NCI-H524 treated with DMSO at 0.1 percent for 48 hours (cell line): Measurements from ENCODE around the gene SLC9A2.

Source experiments
- DNase-seq: peaks from one replicate; lab custom pipeline; 2025; lab: John Stamatoyannopoulos, UW

Gene SLC9A2

GRCh38 chr2:102672107-102672776, 52.9 kb downstream of the SLC9A2 start:
- DNase-seq = no peak

GRCh38 chr2:102674370-102674769, 55.0 kb downstream of the SLC9A2 start:
- DNase-seq = no peak

GRCh38 chr2:102674836-102675235, 55.5 kb downstream of the SLC9A2 start:
- DNase-seq = no peak

- no peak for DNase-seq
These were observed 58.2 kb downstream of the SLC9A2 start for GRCh38 chr2:102677244-102678215.

- DNase-seq = no peak
These were observed 59.1 kb downstream of the SLC9A2 start for GRCh38 chr2:102678442-102678841.

- no peak for DNase-seq
These were observed 67.4 kb downstream of the SLC9A2 start for GRCh38 chr2:102686479-102687439.

- no peak for DNase-seq
These were observed 70.7 kb downstream of the SLC9A2 start for GRCh38 chr2:102690012-102690411.

GRCh38 chr2:102696463-102696862, 77.1 kb downstream of the SLC9A2 start:
- DNase-seq = no peak

DNA sequence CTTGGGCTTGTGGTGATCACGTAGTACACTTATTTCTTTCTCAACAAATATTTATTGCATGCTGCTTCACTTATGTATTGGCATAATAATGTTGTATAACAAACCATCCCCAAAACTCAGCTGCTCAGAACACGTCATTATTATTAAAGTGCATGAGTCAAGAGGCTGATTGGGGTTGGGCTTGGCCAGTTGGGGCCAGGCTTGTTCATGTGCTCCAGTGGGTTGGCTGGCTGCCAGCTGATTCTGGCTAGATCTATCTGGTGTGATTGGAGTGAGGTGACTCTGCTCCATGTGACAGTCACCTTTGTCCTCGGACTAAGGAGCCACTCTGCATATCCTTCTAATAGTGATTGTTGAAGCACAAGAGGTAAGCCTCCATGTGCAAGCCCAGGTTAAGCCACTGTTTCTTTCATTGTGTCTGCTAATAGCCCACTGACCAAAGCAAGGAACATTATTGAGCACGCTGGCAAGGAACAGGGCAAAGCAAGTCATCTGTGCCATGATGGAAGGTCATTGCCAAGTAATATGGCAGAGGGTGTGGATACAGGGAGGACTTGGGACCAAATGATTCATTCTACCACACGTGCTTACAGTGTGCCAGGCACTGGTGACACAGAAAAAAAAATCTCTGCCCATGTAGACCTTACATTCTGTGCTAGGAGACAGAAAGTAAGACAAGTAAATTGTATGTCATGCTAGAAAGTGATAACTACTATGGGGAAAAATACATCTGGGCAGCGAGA, 79.2 kb downstream of the SLC9A2 start:
- no peak for DNase-seq

DNA sequence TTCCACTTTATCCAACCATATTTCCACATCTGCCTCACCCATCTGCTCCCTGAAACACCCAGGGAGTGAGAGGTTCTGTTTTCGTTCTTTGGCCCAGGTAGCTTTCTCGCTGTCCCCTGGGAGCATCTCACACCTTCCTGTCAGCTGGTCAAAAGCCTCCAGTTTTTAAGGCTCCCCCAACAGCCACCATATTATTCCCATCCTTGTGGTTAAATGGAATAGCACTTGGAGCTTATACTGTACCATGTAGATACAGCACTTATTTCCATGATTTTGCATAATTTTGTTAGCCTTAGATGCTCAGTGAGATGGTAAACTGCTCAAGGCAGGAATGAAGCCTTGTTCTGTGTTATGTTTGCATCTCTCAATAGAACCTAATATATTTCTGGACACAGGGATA, 84.0 kb downstream of the SLC9A2 start:
- DNase-seq = no peak

GRCh38 chr2:102703748-102704147, 84.4 kb downstream of the SLC9A2 start:
- no peak for DNase-seq

DNA sequence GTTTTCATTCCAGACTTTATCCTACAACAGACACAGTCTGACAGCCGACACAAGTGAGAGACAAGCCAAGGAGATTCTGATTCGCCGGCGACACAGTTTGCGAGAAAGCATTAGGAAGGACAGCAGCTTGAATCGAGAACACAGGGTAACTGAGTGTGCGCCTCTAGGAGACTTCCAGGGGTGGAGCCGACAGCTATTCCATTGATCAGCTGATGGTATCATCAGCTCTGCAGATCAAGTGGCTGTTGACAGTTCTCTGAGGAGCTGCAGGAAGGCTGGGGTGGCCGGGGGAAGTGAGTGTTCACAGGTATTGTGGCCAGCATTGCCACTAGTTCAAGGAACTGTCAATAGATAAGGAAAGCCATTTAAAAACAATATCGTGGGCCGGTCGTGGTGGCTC, 85.2 kb downstream of the SLC9A2 start:
- DNase-seq = no peak

GRCh38 chr2:102707796-102708695, 88.7 kb downstream of the SLC9A2 start:
- DNase-seq = no peak

DNA sequence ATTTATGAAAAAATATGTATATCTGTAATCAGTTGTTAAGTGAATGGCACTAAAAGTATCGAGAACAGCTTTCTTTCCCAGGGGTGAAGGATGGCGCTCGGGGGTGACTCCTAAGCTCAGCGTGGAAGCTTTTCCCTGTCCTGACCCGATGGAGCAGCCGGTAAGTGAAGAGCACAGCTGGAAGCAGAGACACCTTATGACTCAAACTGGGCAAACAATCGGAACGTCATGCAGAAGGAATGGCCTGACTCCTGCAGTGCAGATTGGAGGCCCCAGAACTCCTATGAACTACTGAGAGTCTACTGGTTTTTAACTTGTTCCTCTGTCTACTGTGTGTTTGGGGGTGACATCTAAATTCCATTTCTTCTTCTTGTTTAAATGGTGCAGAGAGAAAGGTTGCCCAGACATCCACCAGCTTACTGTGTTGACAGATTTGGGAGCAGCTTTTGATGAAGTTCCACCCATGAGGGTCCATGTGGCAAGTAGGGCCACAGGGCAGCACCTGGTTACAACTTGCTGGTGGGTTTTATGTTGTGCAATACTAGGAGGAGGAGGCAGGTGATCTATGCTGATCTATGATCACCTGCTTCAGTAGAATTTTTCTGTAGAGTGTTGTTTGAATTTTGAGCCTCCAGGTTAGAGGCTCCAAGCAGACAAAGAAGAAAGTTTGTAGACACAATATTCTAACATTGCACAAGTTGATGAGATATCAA, 89.7 kb downstream of the SLC9A2 start:
- DNase-seq = no peak

- DNase-seq = no peak
These were observed 98.1 kb downstream of the SLC9A2 start for GRCh38 chr2:102717308-102718018.

GRCh38 chr2:102718387-102719316, 99.3 kb downstream of the SLC9A2 start:
- DNase-seq = no peak

- no peak for DNase-seq
These were observed 104.7 kb downstream of the SLC9A2 start for GRCh38 chr2:102724016-102724490.

- DNase-seq = no peak
These were observed 105.2 kb downstream of the SLC9A2 start for GRCh38 chr2:102724553-102724952.
